H1 (cell line): ENCODE measurements around the gene DNAJB8. TPM values are rescaled to one million over a fixed set of nuclear protein-coding genes. Genes with fewer than 3 reads are reported as not detected.

Source experiments
- CTCF ChIA-PET: fragments of 300-600 bp; sonication (Branson Sonifier 250); formaldehyde crosslinking; loops from one replicate; lab custom pipeline; 2021; ENCODE audit not compliant: partially characterized antibody; lab: Charles Lee
- POLR2A ChIA-PET: fragments of 300-600 bp; sonication (Branson Sonifier 250); formaldehyde crosslinking; loops from one replicate; lab custom pipeline; 2021; ENCODE audit warnings: inconsistent platforms; ENCODE audit not compliant: partially characterized antibody; lab: Charles Lee
- DNase-seq, 2 experiments: peaks; one replicate each; pipeline versions ENCODE4 v3.0.0 to v3.0.0-alpha.2; 2010 to 2022; ENCODE audit warnings: low spot score in 2 of 2, low read depth in 1 of 2, mixed read lengths in 1 of 2
- FAIRE-seq: peaks from 2 replicates; lab custom pipeline; 2011; peaks lifted over from hg19 to GRCh38; lab: Jason Lieb, UNC
- H2AFZ ChIP-seq: 2 replicates; pipeline ENCODE4 v1.8.1; 2012; ENCODE audit warnings: low read length, inconsistent platforms
- H2AK5ac ChIP-seq: 2 replicates; pipeline ENCODE4 v1.6.1; 2013; ENCODE audit warnings: low read depth, low read length
- H2BK120ac ChIP-seq: replicated peaks from 2 replicates; pipeline ENCODE3; 2013; ENCODE audit warnings: low read depth, low read length, inconsistent platforms
- H2BK12ac ChIP-seq: 2 replicates; pipeline ENCODE4 v1.6.1; 2013; ENCODE audit warnings: low read depth, low read length
- H2BK15ac ChIP-seq: 2 replicates; pipeline ENCODE4 v1.6.1; 2013; ENCODE audit warnings: low read length
- H2BK20ac ChIP-seq: 2 replicates; pipeline ENCODE4 v1.6.1; 2013; ENCODE audit warnings: low read length
- H2BK5ac ChIP-seq: 2 replicates; pipeline ENCODE4 v1.6.1; 2013; ENCODE audit warnings: low read depth, low read length
- H3K14ac ChIP-seq: 2 replicates; pipeline ENCODE4 v1.6.1; 2013; ENCODE audit warnings: inconsistent platforms; ENCODE audit not compliant: insufficient read length
- H3K18ac ChIP-seq: 2 replicates; pipeline ENCODE4 v1.6.1; 2013; ENCODE audit warnings: low read length; ENCODE audit errors: extremely low read depth
- H3K23ac ChIP-seq: 2 replicates; pipeline ENCODE4 v1.6.1; 2013; ENCODE audit warnings: inconsistent platforms; ENCODE audit not compliant: insufficient read length
- H3K23me2 ChIP-seq: 2 replicates; pipeline ENCODE4 v1.6.1; 2013; ENCODE audit warnings: low read depth, low read length
- H3K27ac ChIP-seq: 2 replicates; pipeline ENCODE4 v1.6.1; 2011; ENCODE audit warnings: low read depth, low read length, inconsistent platforms
- H3K27me3 ChIP-seq, 4 experiments: replicated peaks in 1 of 4; 1 replicate in 1 of 4; 2 replicates in 3 of 4; pipeline versions ENCODE4 v1.6.1 to v1.8.1; 2011 to 2013; ENCODE audit warnings: low read length in 3 of 4, mild to moderate bottlenecking in 3 of 4, inconsistent platforms in 2 of 4, mixed read lengths in 2 of 4, moderate library complexity in 1 of 4; ENCODE audit not compliant: control insufficient read depth in 3 of 4, insufficient read depth in 3 of 4; ENCODE audit errors: extremely low read depth in 1 of 4
- H3K36me3 ChIP-seq, 4 experiments: 2 replicates each; pipeline versions ENCODE4 v1.6.1 to v1.8.1; 2011 to 2013; ENCODE audit warnings: mild to moderate bottlenecking in 4 of 4, low read length in 3 of 4, moderate library complexity in 2 of 4, control low read depth in 1 of 4, inconsistent platforms in 1 of 4; ENCODE audit not compliant: insufficient read depth in 4 of 4, control insufficient read depth in 2 of 4
- H3K4ac ChIP-seq: replicated peaks from 2 replicates; pipeline ENCODE3; 2013; ENCODE audit warnings: low read length, low read depth, mixed read lengths, inconsistent platforms; ENCODE audit not compliant: insufficient read length
- H3K4me1 ChIP-seq, 4 experiments: replicated peaks in 1 of 4; 1 replicate in 1 of 4; 2 replicates in 3 of 4; pipeline versions ENCODE4 v1.6.1 to v1.8.1; 2011 to 2013; ENCODE audit warnings: low read length in 3 of 4, inconsistent platforms in 2 of 4, mixed read lengths in 1 of 4; ENCODE audit not compliant: insufficient read depth in 4 of 4, control insufficient read depth in 3 of 4
- H3K4me2 ChIP-seq, 2 experiments: 2 replicates each; pipeline versions ENCODE4 v1.6.1 to v1.8.1; 2011 to 2013; ENCODE audit warnings: low read depth in 2 of 2, low read length in 2 of 2, control low read depth in 1 of 2, inconsistent platforms in 1 of 2, mild to moderate bottlenecking in 1 of 2; ENCODE audit not compliant: insufficient read depth in 1 of 2
- H3K4me3 ChIP-seq, 4 experiments: fragments of 200-600, 300-600 bp in 1 of 4; sonication (generic), shearing (Covaris generic), sonication (Bioruptor Twin) in 1 of 4; 2 replicates each; pipeline versions ENCODE4 v1.5.1 to v1.8.1; 2011 to 2016; ENCODE audit warnings: low read length in 4 of 4, low read depth in 3 of 4, control low read depth in 2 of 4, inconsistent platforms in 2 of 4, mild to moderate bottlenecking in 2 of 4, mixed read lengths in 1 of 4, moderate library complexity in 1 of 4; ENCODE audit not compliant: insufficient read depth in 2 of 4; ENCODE audit errors: extremely low read depth in 1 of 4
- H3K56ac ChIP-seq: replicated peaks from 2 replicates; pipeline ENCODE3; 2013; ENCODE audit warnings: low read depth, mild to moderate bottlenecking, mixed read lengths, low read length, inconsistent platforms; ENCODE audit not compliant: insufficient read length
- H3K79me1 ChIP-seq: 2 replicates; pipeline ENCODE4 v1.6.1; 2013; ENCODE audit warnings: low read depth, low read length, control low read depth
- H3K79me2 ChIP-seq, 2 experiments: 2 replicates each; pipeline versions ENCODE4 v1.6.1 to v1.8.1; 2012 to 2013; ENCODE audit warnings: low read length in 2 of 2, mild to moderate bottlenecking in 2 of 2, inconsistent platforms in 1 of 2; ENCODE audit not compliant: insufficient read depth in 2 of 2, control insufficient read depth in 1 of 2
- H3K9ac ChIP-seq, 4 experiments: replicated peaks in 1 of 4; 1 replicate in 1 of 4; 2 replicates in 3 of 4; pipeline versions ENCODE4 v1.6.1 to v1.8.1; 2011 to 2013; ENCODE audit warnings: low read depth in 3 of 4, low read length in 3 of 4, control low read depth in 2 of 4, mild to moderate bottlenecking in 2 of 4, moderate library complexity in 2 of 4, inconsistent platforms in 1 of 4; ENCODE audit errors: extremely low read depth in 1 of 4
- H3K9me3 ChIP-seq, 2 experiments: 2 replicates each; pipeline versions ENCODE4 v1.6.1 to v1.8.1; 2012 to 2013; ENCODE audit warnings: mild to moderate bottlenecking in 2 of 2, moderate library complexity in 2 of 2, control low read depth in 1 of 2, inconsistent platforms in 1 of 2, low read depth in 1 of 2, low read length in 1 of 2, mixed read lengths in 1 of 2; ENCODE audit not compliant: insufficient read depth in 2 of 2
- H4K20me1 ChIP-seq, 2 experiments: replicated peaks in 1 of 2; 2 replicates each; pipeline versions ENCODE3 to v1.8.1; 2011 to 2013; ENCODE audit warnings: inconsistent platforms in 2 of 2, low read length in 2 of 2, mild to moderate bottlenecking in 1 of 2; ENCODE audit not compliant: insufficient read depth in 2 of 2, control insufficient read depth in 1 of 2
- H4K5ac ChIP-seq: 2 replicates; pipeline ENCODE4 v1.6.1; 2013; ENCODE audit warnings: low read length, low read depth, mixed read lengths, inconsistent platforms; ENCODE audit not compliant: insufficient read length
- H4K8ac ChIP-seq: 2 replicates; pipeline ENCODE4 v1.8.0; 2013; ENCODE audit warnings: mild to moderate bottlenecking, moderate library complexity, low read length, inconsistent platforms; ENCODE audit not compliant: insufficient read depth; ENCODE audit errors: extremely low read depth
- H4K91ac ChIP-seq: replicated peaks from 2 replicates; pipeline ENCODE3; 2013; ENCODE audit warnings: low read length, mixed read lengths, inconsistent platforms; ENCODE audit not compliant: insufficient read length
- ATF3 ChIP-seq: IDR thresholded peaks from 2 replicates; pipeline ENCODE4 v1.6.1; 2011; ENCODE audit warnings: low read depth, mild to moderate bottlenecking, low read length; ENCODE audit not compliant: insufficient read depth
- EP300 ChIP-seq, 2 experiments: IDR thresholded peaks; 1 replicate in 1 of 2; 2 replicates in 1 of 2; pipeline ENCODE4 v1.6.1; 2011 to 2012; ENCODE audit warnings: low read depth in 2 of 2, low read length in 2 of 2, mild to moderate bottlenecking in 2 of 2, borderline replicate concordance in 1 of 2, inconsistent platforms in 1 of 2, moderate library complexity in 1 of 2
- JUND ChIP-seq: IDR thresholded peaks from 2 replicates; pipeline ENCODE4 v1.6.1; 2011; ENCODE audit warnings: mild to moderate bottlenecking, improper control_type of control experiment, low read length
- KDM1A ChIP-seq: fragments of 200-600, 300-600 bp; sonication (generic); IDR thresholded peaks from 2 replicates; pipeline ENCODE4 v1.7.1; 2016; ENCODE audit warnings: mild to moderate bottlenecking, low read length, borderline replicate concordance
- POU5F1 ChIP-seq: IDR thresholded peaks from 2 replicates; pipeline ENCODE4 v1.6.1; 2011; ENCODE audit warnings: low read depth, mild to moderate bottlenecking, low read length, moderate library complexity
- SUZ12 ChIP-seq: fragments of 200-600 bp; sonication (generic); IDR thresholded peaks from 2 replicates; pipeline ENCODE4 v1.6.1; 2012; ENCODE audit warnings: mild to moderate bottlenecking, inconsistent platforms, low read length, moderate library complexity, mixed read lengths
- TAF7 ChIP-seq: optimal IDR thresholded peaks from 2 replicates; pipeline ENCODE3; 2011; ENCODE audit warnings: low read depth, mild to moderate bottlenecking, inconsistent platforms, low read length, moderate library complexity, borderline replicate concordance
- TBP ChIP-seq: IDR thresholded peaks from 2 replicates; pipeline ENCODE4 v1.6.1; 2011; ENCODE audit warnings: low read depth, low read length, improper control_type of control experiment
- TEAD4 ChIP-seq: IDR thresholded peaks from 2 replicates; pipeline ENCODE4 v1.6.1; 2012; ENCODE audit warnings: low read depth, low read length, inconsistent platforms, mixed read lengths
- WGBS, 2 experiments: shearing (Covaris generic) in 1 of 2; methylation state at CpG; one replicate each; pipeline versions ENCODE4 v1.1.6 to v1.1.7; 2013 to 2015; ENCODE audit warnings: low lambda C conversion rate in 2 of 2, mixed read lengths in 2 of 2, inconsistent platforms in 1 of 2, low coverage in 1 of 2, missing lambda C conversion rate in 1 of 2; ENCODE audit not compliant: insufficient replicate concordance in 2 of 2, insufficient coverage in 1 of 2, insufficient read length in 1 of 2; ENCODE audit errors: extremely low coverage in 1 of 2, missing lambda C conversion rate in 1 of 2; 5-methylcytosine and 5-hydroxymethylcytosine counted together
- polyA plus RNA-seq, 7 experiments: library from polyadenylated mRNA; depleted of rRNA in 3 of 7; stranded (reverse) in 5 of 7; unstranded in 2 of 7; fragments of >200 nt in 5 of 7; fragments of 200-250 nt in 2 of 7; gene quantifications; 1 replicate in 5 of 7; 2 replicates in 1 of 7; 4 replicates in 1 of 7; pipeline versions ENCODE4 v1.2.1 to v1.2.3, GENCODE V29; 2011 to 2013; ENCODE audit warnings: missing spikeins in 2 of 7, mixed read lengths in 2 of 7
- total RNA-seq: library from RNA; stranded (reverse); fragmentation: NEBNext Ultra II Directional; extraction: Animal tissue kit (Norgen Biotek cat#: 25700); gene quantifications from 2 replicates; pipeline ENCODE4 v1.2.1, GENCODE V29; 2021
- TF ChIP-seq, protein P1 (sequence below): IDR thresholded peaks from 2 replicates; pipeline ENCODE4 v1.6.1; 2012; ENCODE audit warnings: inconsistent platforms

DNAJB8 gene
- total and polyA plus RNA-seq, 2 of the 8 experiments (the other 6 are each of a cell fraction or from before 2014, with no cell fraction given), result not detected

DNA sequence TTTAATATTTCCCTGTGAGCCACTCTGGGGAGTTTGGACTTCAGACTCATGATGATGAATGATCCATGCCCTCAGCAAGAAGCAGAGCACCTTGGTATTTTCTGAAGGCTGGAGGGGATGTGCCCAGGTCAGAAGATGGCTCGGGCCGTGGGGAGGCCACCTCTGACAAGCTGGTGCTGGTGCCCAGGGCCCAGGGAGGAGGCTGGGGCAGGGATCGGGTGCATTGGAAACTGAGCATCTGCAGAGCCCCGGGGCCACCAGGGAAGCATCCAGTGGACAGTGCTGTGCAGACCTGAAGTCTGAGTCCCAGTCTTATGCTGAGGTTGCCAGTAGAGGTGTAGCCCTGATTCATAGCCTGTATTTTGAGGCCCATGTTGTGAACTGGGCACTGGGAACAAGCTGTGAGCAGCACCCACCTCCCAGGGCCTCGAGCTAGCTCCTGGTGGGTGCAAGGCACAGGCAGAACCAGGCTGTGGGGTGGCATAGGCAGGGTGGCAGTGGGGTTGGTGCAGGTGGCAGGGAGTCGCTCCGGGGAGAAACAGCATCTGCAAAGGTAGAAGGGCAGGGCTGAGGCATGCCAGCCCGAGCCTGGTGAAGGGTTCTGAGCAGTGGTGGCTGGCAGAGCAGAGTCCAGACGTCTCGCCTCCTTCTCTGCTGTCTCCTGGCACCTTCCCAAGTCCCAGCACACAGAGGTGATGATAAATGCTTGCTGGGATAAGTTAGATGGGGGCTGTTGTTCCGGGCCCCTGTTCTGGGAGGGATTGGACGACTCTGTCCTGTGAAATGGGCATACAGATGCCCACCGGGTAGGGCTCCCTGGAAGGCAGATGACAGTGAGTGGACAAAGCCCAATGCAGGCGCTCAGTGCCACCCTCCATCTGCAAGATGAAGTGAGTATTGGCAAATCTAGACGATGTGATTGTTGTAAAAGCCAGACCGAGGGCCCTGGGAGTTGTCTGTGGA, 10.6 kb downstream of the DNAJB8 start:
- Histone ChIP-seq H3K4me2 (no peak overlapping the region), H2BK15ac (no peak overlapping the region), H3K56ac (no peak overlapping the region), H2BK20ac (no peak overlapping the region), H2AFZ (no peak overlapping the region), H3K18ac (no peak overlapping the region), H3K4me3 (no peak overlapping the region), H2BK12ac (no peak overlapping the region), H3K27me3 (peaks cover 0 to 6% (median 0%) of the 10 kb centered on the region in 4 experiments; a peak in 4 of 7 replicates), H3K79me1 (no peaks in the 10 kb centered on the region), H3K4ac (no peak overlapping the region), H4K91ac (no peak overlapping the region), H3K14ac (no peak overlapping the region), H3K9ac (no peak overlapping the region), H2BK5ac (no peak overlapping the region), H4K8ac (no peak overlapping the region), H4K20me1 (no peaks in the 10 kb centered on the region), H3K27ac (no peak overlapping the region), H2BK120ac (no peak overlapping the region), H3K36me3 (no peaks in the 10 kb centered on the region), H2AK5ac (no peak overlapping the region), H4K5ac (no peak overlapping the region), H3K23me2 (no peaks in the 10 kb centered on the region; the same call in 1 of the 2 replicates), H3K23ac (no peak overlapping the region), H3K9me3 (no peaks in the 10 kb centered on the region), H3K79me2 (no peaks in the 10 kb centered on the region), H3K4me1 (peaks cover 0 to 5% (median 0%) of the 10 kb centered on the region in 4 experiments; a peak in 1 of 7 replicates)
- FAIRE-seq (no peak), DNase-seq (no peak)
- ChIA-PET CTCF (interaction anchor here (1.1 to 12.7 kb wide), 4 partner anchors 17 to 41 kb away, joined by 3 to 135 read pairs (median 10); no protein-coding TSS in a partner anchor), POLR2A (interaction anchor here (1.3 kb wide), 1 partner anchor 8 kb away, joined by 3 read pairs; no protein-coding TSS in a partner anchor)
- 85% methylated on average over 16 of the region's 16 CpGs; no CpG with 5 or more reads in 1 of the 2 experiments for WGBS, 2 experiments
- TF ChIP-seq EP300 (IDR thresholded peaks at IDR 0.05; ENCODE audit: borderline replicate concordance in 1 of 2, low read depth in 2 of 2, low read length in 2 of 2) (no peak), JUND (no peak), SUZ12 (no peak), KDM1A (no peak), TEAD4 (no peak), TBP (no peak), TAF7 (no peak), ATF3 (no peak), POU5F1 (no peak)
- TF ChIP-seq, protein P1, sequence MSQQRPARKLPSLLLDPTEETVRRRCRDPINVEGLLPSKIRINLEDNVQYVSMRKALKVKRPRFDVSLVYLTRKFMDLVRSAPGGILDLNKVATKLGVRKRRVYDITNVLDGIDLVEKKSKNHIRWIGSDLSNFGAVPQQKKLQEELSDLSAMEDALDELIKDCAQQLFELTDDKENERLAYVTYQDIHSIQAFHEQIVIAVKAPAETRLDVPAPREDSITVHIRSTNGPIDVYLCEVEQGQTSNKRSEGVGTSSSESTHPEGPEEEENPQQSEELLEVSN, result no peak
